Sigmoid colon (tissue), 4 donors: Measurements from ENCODE around the gene EPHB1.

ENCODE experiments used
- CTCF ChIP-seq, 4 experiments: fragments of 450-650 bp in 3 of 4; fragments of 200-600 bp in 1 of 4; IDR thresholded peaks; one replicate each; pipeline ENCODE4 v1.5.1; 2016 to 2019; ENCODE audit warnings: antibody characterized with exemption in 4 of 4, mild to moderate bottlenecking in 3 of 4, moderate library complexity in 2 of 4
- EP300 ChIP-seq, 4 donors: sonication (generic); formaldehyde crosslinking; IDR thresholded peaks; one replicate each; pipeline ENCODE4 v1.6.1; 2017; ENCODE audit warnings: antibody characterized with exemption in 4 of 4
- POLR2A ChIP-seq, 2 donors: fragments of 450-650 bp; IDR thresholded peaks; one replicate each; pipeline ENCODE4 v1.6.1; 2016; ENCODE audit warnings: antibody characterized with exemption in 2 of 2, mild to moderate bottlenecking in 2 of 2, moderate library complexity in 2 of 2
- POLR2AphosphoS5 ChIP-seq, 4 donors: sonication (generic); formaldehyde crosslinking; IDR thresholded peaks; one replicate each; pipeline ENCODE4 v1.6.1; 2017; ENCODE audit warnings: antibody characterized with exemption in 4 of 4

DNA sequence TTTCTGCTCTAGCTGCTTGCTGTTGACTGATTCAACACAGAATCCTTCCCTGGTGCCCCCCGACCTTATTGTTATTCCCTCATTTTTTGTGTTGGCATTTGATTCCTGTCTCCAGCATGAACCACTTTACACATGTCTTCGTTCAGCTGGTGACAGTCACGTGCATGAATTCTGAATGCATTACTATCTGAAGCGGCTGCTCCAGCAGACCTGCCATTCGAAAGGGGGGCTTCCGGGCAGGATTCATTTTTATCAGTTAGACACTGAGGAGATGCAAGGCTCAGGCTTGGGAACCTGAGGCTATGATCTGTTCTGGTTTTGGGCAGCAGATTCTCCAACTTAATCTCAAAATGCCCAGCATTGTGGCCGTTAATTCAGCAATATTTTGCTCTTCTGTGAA, 336.2 kb downstream of the EPHB1 start:
- TF ChIP-seq CTCF (IDR thresholded peaks at IDR 0.05) = no peak
- no peak for TF ChIP-seq POLR2A (IDR thresholded peaks at IDR 0.05)
- TF ChIP-seq EP300 (IDR thresholded peaks at IDR 0.05) = no peak
- TF ChIP-seq POLR2AphosphoS5 (IDR thresholded peaks at IDR 0.05) = no peak
